CD8-positive, alpha-beta memory T cell (primary cell): ENCODE measurements around the gene VPS26C. TPM values are rescaled to one million over a fixed set of nuclear protein-coding genes. Genes with fewer than 3 reads are reported as not detected.

Experiments
- CTCF ChIA-PET: fragments of 350-600 bp; sonication (Branson Sonifier 250); formaldehyde crosslinking; loops from one replicate; lab custom pipeline; 2021; ENCODE audit warnings: antibody characterized with exemption; lab: Charles Lee
- POLR2A ChIA-PET: fragments of 350-600 bp; sonication (Branson Sonifier 250); formaldehyde crosslinking; loops from one replicate; lab custom pipeline; 2021; ENCODE audit warnings: antibody characterized with exemption; lab: Charles Lee
- DNase-seq, 5 donors: peaks; one replicate each; pipeline versions ENCODE4 v3.0.0 to v3.0.0-alpha.2; 2020 to 2022; ENCODE audit warnings: mixed read lengths in 1 of 5
- H3K27ac ChIP-seq: one replicate; pipeline ENCODE4 v1.7.0; 2013; ENCODE audit warnings: low read depth, mild to moderate bottlenecking, low read length, moderate library complexity
- H3K27me3 ChIP-seq: 2 replicates; pipeline ENCODE4 v1.7.0; 2013; ENCODE audit warnings: low read length, mild to moderate bottlenecking; ENCODE audit not compliant: insufficient read depth, poor library complexity, severe bottlenecking
- H3K36me3 ChIP-seq: 2 replicates; pipeline ENCODE4 v1.7.0; 2013; ENCODE audit warnings: mild to moderate bottlenecking, low read length, moderate library complexity; ENCODE audit not compliant: insufficient read depth
- H3K4me1 ChIP-seq: 2 replicates; pipeline ENCODE4 v1.7.0; 2013; ENCODE audit warnings: mild to moderate bottlenecking, low read length, moderate library complexity; ENCODE audit not compliant: insufficient read depth
- H3K4me3 ChIP-seq: 2 replicates; pipeline ENCODE4 v1.7.0; 2013; ENCODE audit warnings: mild to moderate bottlenecking, low read length
- H3K9me3 ChIP-seq: 2 replicates; pipeline ENCODE4 v1.7.0; 2013; ENCODE audit warnings: mild to moderate bottlenecking, low read length
- H3K27ac Mint-ChIP-seq, 8 donors: one replicate each; pipeline ENCODE4 v1.8.0; 2020 to 2021; ENCODE audit warnings: mixed read lengths in 8 of 8, mild to moderate bottlenecking in 6 of 8, inconsistent platforms in 3 of 8, moderate library complexity in 3 of 8
- H3K27me3 Mint-ChIP-seq, 2 donors: one replicate each; pipeline ENCODE4 v1.8.0; 2020 to 2021; ENCODE audit warnings: mixed read lengths in 2 of 2, mild to moderate bottlenecking in 1 of 2, moderate library complexity in 1 of 2
- H3K36me3 Mint-ChIP-seq, 3 donors: one replicate each; pipeline ENCODE4 v1.8.0; 2020 to 2021; ENCODE audit warnings: mixed read lengths in 3 of 3, inconsistent platforms in 1 of 3, mild to moderate bottlenecking in 1 of 3
- H3K4me1 Mint-ChIP-seq, 3 donors: one replicate each; pipeline ENCODE4 v1.8.0; 2020 to 2021; ENCODE audit warnings: mixed read lengths in 3 of 3, inconsistent platforms in 1 of 3, mild to moderate bottlenecking in 1 of 3
- H3K4me3 Mint-ChIP-seq, 7 donors: one replicate each; pipeline ENCODE4 v1.8.0; 2020 to 2021; ENCODE audit warnings: mixed read lengths in 7 of 7, mild to moderate bottlenecking in 6 of 7, moderate library complexity in 4 of 7, inconsistent platforms in 2 of 7
- H3K9me3 Mint-ChIP-seq, 5 donors: one replicate each; pipeline ENCODE4 v1.8.0; 2020 to 2022; ENCODE audit warnings: mixed read lengths in 5 of 5, mild to moderate bottlenecking in 3 of 5, moderate library complexity in 2 of 5, inconsistent platforms in 1 of 5
- polyA plus RNA-seq: library from polyadenylated mRNA; unstranded; fragments of 300-500 nt; fragmentation: Illumina TruSeq; gene quantifications from one replicate; pipeline ENCODE4 v1.2.3, GENCODE V29; 2021
- total RNA-seq, 2 experiments: library from RNA; stranded (reverse); gene quantifications; one replicate each; pipeline ENCODE4 v1.2.3, GENCODE V29; 2021

VPS26C gene
- total and polyA plus RNA-seq, 3 experiments from 2014 or later, result 59.1 to 82.0 (median 62.7) TPM

DNA sequence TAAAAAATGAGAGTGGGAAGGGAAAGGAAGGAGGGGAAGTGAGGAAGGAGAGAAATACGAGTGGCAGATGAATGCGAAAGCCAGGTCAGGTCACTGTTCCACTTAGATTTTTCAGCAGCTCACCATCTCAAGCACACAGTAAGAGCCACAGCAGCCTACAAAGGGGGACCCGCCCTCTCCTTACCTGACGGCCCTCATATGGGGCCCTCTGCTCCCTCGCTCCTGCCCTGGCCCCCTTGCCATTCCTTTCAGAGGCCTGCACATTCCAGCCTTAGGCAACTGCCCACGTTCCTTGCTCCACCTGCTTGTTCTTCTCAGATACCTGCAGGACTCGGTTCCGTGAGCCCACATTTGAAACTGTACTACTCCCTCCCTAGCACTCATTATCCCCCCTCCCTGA lies 22.0 kb downstream of the VPS26C start:
- peaks cover 68 to 81% (median 73%) of the 10 kb centered on the region in 3 donors for H3K4me1 Mint-ChIP-seq
- peak overlapping the region in 6 of 7 donors; percentile 44 to 79 (median 52) for H3K4me3 Mint-ChIP-seq
- peaks cover 27% of the 10 kb centered on the region for H3K4me1 ChIP-seq
- H3K36me3 ChIP-seq, result peaks cover 7% of the 10 kb centered on the region
- H3K27ac ChIP-seq, result no peak overlapping the region
- no peaks in the 10 kb centered on the region for H3K9me3 Mint-ChIP-seq
- H3K27me3 ChIP-seq, result no peaks in the 10 kb centered on the region
- DNase-seq, result no peak
- CTCF ChIA-PET, result no interaction called here
- no peak overlapping the region for H3K4me3 ChIP-seq
- no peaks in the 10 kb centered on the region for H3K9me3 ChIP-seq
- no peaks in the 10 kb centered on the region for H3K27me3 Mint-ChIP-seq
- H3K27ac Mint-ChIP-seq, result peak overlapping the region; percentile 43 to 87 (median 71)
- POLR2A ChIA-PET, result no interaction called here
- peaks cover 0 to 25% (median 2%) of the 10 kb centered on the region in 3 donors for H3K36me3 Mint-ChIP-seq

DNA sequence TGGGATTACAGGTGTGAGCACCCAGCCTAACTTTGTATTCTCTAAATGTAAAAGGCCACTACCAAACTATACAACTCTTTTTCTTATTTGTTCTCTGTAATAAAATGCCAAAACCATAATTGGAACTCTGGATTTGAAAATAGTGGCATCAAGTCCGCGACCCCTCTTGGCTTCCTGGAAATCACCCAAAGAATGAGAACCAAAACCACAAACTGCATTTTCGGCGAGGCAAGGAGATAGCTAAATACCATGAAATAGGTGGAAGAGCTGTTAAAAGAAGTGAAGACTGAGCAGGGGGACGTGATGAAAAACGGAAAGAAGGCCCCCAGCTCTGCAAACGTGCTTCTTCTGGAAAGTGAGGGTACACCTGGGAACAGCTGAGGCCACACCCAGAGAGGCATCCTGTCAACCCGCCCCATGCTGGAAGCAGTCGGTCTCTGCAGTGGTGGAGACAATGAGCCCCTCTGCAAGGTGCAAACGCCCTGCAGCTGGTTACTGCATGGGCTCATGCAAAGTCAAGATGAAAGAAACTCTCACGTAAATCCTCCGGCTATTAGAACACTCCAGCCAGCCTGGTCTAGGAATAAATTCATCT lies 22.5 kb downstream of the VPS26C start:
- H3K27me3 ChIP-seq, result no peaks in the 10 kb centered on the region
- no peaks in the 10 kb centered on the region for H3K9me3 Mint-ChIP-seq
- no peak overlapping the region for H3K27ac ChIP-seq
- peaks cover 27% of the 10 kb centered on the region for H3K4me1 ChIP-seq
- peak overlapping the region; percentile 10 for H3K4me3 ChIP-seq
- ChIA-PET CTCF (no interaction called here), POLR2A (no interaction called here)
- H3K36me3 ChIP-seq, result peaks cover 7% of the 10 kb centered on the region
- H3K27me3 Mint-ChIP-seq, result no peaks in the 10 kb centered on the region
- no peaks in the 10 kb centered on the region for H3K9me3 ChIP-seq
- peaks cover 0 to 28% (median 2%) of the 10 kb centered on the region in 3 donors for H3K36me3 Mint-ChIP-seq
- peaks cover 65 to 78% (median 69%) of the 10 kb centered on the region in 3 donors for H3K4me1 Mint-ChIP-seq
- peak overlapping the region; percentile 43 to 98 (median 71) for H3K27ac Mint-ChIP-seq
- H3K4me3 Mint-ChIP-seq, result peak overlapping the region in 6 of 7 donors; percentile 44 to 79 (median 52)
- DNase-seq, result no peak

DNA sequence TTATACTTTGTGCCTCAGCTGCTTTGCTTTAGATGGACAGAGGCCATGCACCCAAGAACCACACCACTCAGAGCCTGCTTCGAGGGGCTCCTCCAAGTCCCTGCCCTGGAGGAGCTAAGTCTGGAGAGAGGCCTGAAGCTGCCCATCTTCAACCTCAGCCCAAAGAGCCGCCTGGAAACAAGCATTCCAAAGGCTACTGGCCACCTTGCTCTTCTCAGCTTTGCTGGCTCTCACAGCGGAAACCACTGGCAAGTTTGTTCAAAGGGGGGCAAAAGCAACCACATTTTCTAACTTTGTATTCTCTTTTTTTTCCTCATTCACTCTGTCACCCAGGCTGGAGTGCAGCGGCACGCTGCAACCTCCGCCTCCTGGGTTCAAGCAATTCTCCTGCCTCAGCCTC lies 23.2 kb downstream of the VPS26C start:
- POLR2A ChIA-PET, result no interaction called here
- CTCF ChIA-PET, result interaction anchor here (1.0 kb wide), 1 partner anchor 72 kb away, joined by 3 read pairs; no protein-coding TSS in a partner anchor
- DNase-seq, result no peak
- no peaks in the 10 kb centered on the region for H3K9me3 ChIP-seq
- H3K4me1 ChIP-seq, result peaks cover 21% of the 10 kb centered on the region
- H3K36me3 Mint-ChIP-seq, result peaks cover 0 to 34% (median 2%) of the 10 kb centered on the region in 3 donors
- no peaks in the 10 kb centered on the region for H3K9me3 Mint-ChIP-seq
- no peaks in the 10 kb centered on the region for H3K27me3 ChIP-seq
- peaks cover 61 to 77% (median 68%) of the 10 kb centered on the region in 3 donors for H3K4me1 Mint-ChIP-seq
- no peak overlapping the region for H3K4me3 Mint-ChIP-seq
- H3K27ac Mint-ChIP-seq, result peak overlapping the region; percentile 12 to 98 (median 71)
- peaks cover 7% of the 10 kb centered on the region for H3K36me3 ChIP-seq
- no peaks in the 10 kb centered on the region for H3K27me3 Mint-ChIP-seq
- H3K4me3 ChIP-seq, result no peak overlapping the region
- no peak overlapping the region for H3K27ac ChIP-seq

DNA sequence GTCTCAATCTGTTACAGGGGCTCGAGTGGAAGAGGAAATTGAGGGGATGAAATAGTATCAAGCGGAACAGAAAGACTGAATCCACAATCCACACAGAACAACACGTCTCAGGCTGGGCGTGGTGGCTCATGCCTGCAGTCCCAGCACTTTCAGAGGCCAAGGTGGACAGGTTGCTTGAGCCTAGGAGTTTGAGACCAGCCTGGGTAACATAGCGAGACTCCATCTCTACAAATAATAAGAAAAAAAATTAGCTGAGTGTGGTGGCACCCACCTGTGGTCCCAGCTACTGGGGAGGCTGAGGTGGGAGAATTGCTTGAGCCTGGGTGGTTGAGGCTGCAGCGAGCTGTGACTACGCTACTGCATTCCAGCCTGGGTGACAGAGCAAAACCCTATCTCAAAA lies 25.7 kb downstream of the VPS26C start:
- no peaks in the 10 kb centered on the region for H3K27me3 ChIP-seq
- Mint-ChIP-seq H3K36me3 (peaks cover 0 to 57% (median 0%) of the 10 kb centered on the region in 3 donors), H3K4me3 (no peak overlapping the region), H3K27me3 (no peaks in the 10 kb centered on the region), H3K9me3 (no peaks in the 10 kb centered on the region), H3K4me1 (peaks cover 57 to 74% (median 68%) of the 10 kb centered on the region in 3 donors), H3K27ac (peak overlapping the region in 4 of 8 donors; percentile 17 to 63 (median 34))
- no peak for DNase-seq
- ChIA-PET CTCF (no interaction called here), POLR2A (no interaction called here)
- no peaks in the 10 kb centered on the region for H3K9me3 ChIP-seq
- peaks cover 7% of the 10 kb centered on the region for H3K36me3 ChIP-seq
- H3K4me1 ChIP-seq, result peaks cover 34% of the 10 kb centered on the region
- H3K27ac ChIP-seq, result no peak overlapping the region
- no peak overlapping the region for H3K4me3 ChIP-seq

DNA sequence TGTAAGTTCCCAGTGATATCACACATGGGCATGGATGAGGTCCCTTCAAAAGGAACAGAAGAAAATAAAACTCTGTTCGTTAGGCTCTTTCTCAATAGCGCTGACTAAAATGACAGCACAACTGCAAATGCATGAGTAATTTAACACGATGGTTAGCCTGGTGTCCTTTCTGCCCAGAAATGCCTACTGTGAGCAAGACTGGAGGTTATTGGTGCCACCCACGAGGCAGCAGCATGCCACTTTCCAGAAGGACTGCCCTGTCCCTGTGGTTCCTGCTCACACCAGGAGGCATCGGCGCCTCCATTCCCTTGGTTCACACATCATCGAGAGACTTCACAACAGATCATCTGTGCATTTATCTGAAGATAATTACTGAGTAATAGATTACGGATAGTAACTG lies 26.2 kb downstream of the VPS26C start:
- H3K27ac Mint-ChIP-seq, result peak overlapping the region in 4 of 8 donors; percentile 17 to 63 (median 42)
- ChIA-PET CTCF (no interaction called here), POLR2A (no interaction called here)
- Histone ChIP-seq H3K4me1 (peaks cover 34% of the 10 kb centered on the region), H3K27me3 (no peaks in the 10 kb centered on the region), H3K36me3 (peaks cover 7% of the 10 kb centered on the region), H3K4me3 (no peak overlapping the region), H3K27ac (no peak overlapping the region), H3K9me3 (no peaks in the 10 kb centered on the region)
- H3K4me3 Mint-ChIP-seq, result no peak overlapping the region
- H3K9me3 Mint-ChIP-seq, result no peaks in the 10 kb centered on the region
- no peak for DNase-seq
- peaks cover 0 to 61% (median 0%) of the 10 kb centered on the region in 3 donors for H3K36me3 Mint-ChIP-seq
- H3K27me3 Mint-ChIP-seq, result no peaks in the 10 kb centered on the region
- peaks cover 52 to 70% (median 63%) of the 10 kb centered on the region in 3 donors for H3K4me1 Mint-ChIP-seq

DNA sequence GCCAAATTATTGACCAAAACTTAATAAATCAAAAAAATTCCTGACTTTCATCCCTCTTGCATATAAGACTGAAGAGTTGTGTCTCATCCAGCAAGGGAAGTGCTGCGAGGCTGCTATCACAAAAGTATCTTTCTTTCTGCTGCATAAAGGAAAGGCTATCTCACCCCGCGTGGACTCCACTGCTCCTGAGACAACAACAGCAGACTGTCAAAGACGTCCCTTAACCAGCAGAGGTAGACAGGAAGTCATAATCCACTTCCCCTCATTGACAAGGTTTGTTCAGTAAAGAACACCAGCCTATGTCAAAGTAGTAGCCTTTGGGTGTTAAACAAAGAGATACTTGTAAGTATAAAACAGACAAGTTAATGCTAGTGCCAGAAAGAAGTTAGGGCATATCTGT lies 29.4 kb downstream of the VPS26C start:
- H3K4me1 Mint-ChIP-seq, result peaks cover 20 to 38% (median 31%) of the 10 kb centered on the region in 3 donors
- peak overlapping the region in 1 of 7 donors; percentile 9 for H3K4me3 Mint-ChIP-seq
- Histone ChIP-seq H3K9me3 (no peaks in the 10 kb centered on the region), H3K27ac (no peak overlapping the region), H3K27me3 (no peaks in the 10 kb centered on the region), H3K36me3 (peaks cover 12% of the 10 kb centered on the region), H3K4me1 (peaks cover 15% of the 10 kb centered on the region), H3K4me3 (no peak overlapping the region)
- ChIA-PET CTCF (no interaction called here), POLR2A (no interaction called here)
- DNase-seq, result peak in 1 of 5 donors; percentile 23
- no peaks in the 10 kb centered on the region for H3K9me3 Mint-ChIP-seq
- H3K27me3 Mint-ChIP-seq, result no peaks in the 10 kb centered on the region
- H3K36me3 Mint-ChIP-seq, result peaks cover 0 to 77% (median 1%) of the 10 kb centered on the region in 3 donors
- H3K27ac Mint-ChIP-seq, result peak overlapping the region; percentile 72 to 95 (median 84)

DNA sequence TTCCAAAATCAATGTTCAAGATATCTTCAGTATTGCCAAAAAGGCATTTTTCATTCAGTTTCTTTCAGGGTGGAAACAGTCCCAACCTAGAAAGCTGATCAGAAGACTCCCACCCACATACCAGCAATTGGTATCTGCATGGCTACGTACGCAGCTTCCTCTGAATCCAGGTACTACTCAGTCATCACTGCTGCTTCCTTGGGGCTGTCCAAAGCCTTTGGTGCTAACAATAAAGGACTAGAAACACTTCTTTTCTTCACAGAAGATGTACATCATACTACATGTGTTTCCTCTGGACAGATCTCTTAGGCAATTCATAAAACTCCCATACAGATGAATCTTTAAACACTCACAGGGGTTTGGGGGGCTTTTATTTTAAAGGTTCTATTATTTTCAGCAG lies 29.8 kb downstream of the VPS26C start:
- CTCF ChIA-PET, result no interaction called here
- H3K27me3 ChIP-seq, result no peaks in the 10 kb centered on the region
- Mint-ChIP-seq H3K9me3 (no peaks in the 10 kb centered on the region), H3K27me3 (no peaks in the 10 kb centered on the region), H3K4me3 (peak overlapping the region in 1 of 7 donors; percentile 9), H3K4me1 (peaks cover 17 to 35% (median 28%) of the 10 kb centered on the region in 3 donors), H3K27ac (peak overlapping the region in 6 of 8 donors; percentile 72 to 95 (median 86)), H3K36me3 (peaks cover 0 to 82% (median 2%) of the 10 kb centered on the region in 3 donors)
- no peak overlapping the region for H3K4me3 ChIP-seq
- peaks cover 13% of the 10 kb centered on the region for H3K36me3 ChIP-seq
- DNase-seq, result no peak
- H3K4me1 ChIP-seq, result peaks cover 15% of the 10 kb centered on the region
- H3K27ac ChIP-seq, result no peak overlapping the region
- no peaks in the 10 kb centered on the region for H3K9me3 ChIP-seq
- POLR2A ChIA-PET, result no interaction called here

DNA sequence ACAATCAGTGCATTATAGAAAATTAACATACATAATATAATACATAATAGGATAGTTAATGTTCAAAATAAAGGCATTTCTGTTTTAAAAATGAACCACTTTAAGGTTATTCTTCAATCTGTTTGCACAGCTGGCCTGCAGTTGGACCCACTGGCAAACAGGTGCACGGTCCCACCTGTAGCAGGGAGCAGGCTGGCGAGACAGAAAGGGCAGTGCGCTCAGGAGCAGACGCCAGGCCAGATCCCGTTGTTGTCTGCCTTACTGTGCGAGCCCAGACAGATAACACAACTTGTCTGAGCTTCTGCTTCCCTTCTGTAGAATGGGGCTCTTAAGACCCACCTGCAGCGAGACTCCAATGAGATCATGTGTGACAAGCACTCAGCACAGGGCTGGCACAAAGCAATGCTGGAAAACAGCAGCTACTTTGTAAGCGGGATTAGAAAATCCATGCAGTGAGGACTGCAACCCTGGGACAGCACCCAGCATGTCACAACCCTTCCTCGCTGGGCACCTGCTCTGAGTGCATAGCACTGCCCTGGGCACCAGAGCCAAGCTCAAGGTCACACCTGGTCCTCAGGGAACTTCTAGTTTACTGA lies 33.5 kb downstream of the VPS26C start:
- Mint-ChIP-seq H3K4me1 (peaks cover 15 to 24% (median 19%) of the 10 kb centered on the region in 3 donors), H3K4me3 (no peak overlapping the region), H3K27me3 (no peaks in the 10 kb centered on the region), H3K27ac (peak overlapping the region in 1 of 8 donors; percentile 33), H3K36me3 (peaks cover 0 to 88% (median 7%) of the 10 kb centered on the region in 3 donors), H3K9me3 (no peaks in the 10 kb centered on the region)
- Histone ChIP-seq H3K4me3 (no peak overlapping the region), H3K36me3 (peaks cover 32% of the 10 kb centered on the region), H3K27me3 (no peaks in the 10 kb centered on the region), H3K4me1 (peaks cover 14% of the 10 kb centered on the region), H3K9me3 (no peaks in the 10 kb centered on the region), H3K27ac (no peak overlapping the region)
- no peak for DNase-seq
- CTCF ChIA-PET, result no interaction called here
- POLR2A ChIA-PET, result interaction anchor here (0.8 kb wide), 1 partner anchor 12 kb away, joined by 3 read pairs; no protein-coding TSS in a partner anchor
